Hepatic stellate cell (primary cell): ENCODE measurements around the gene DUSP22.
"Not testable (repeated sequence)": the region's sequence is repeated elsewhere in the genome, so short reads cannot be mapped to it uniquely, and the experiment has no call there.

Experiments used
- DNase-seq: peaks from one replicate; pipeline ENCODE4 v3.0.0; 2011; ENCODE audit warnings: low spot score

Gene DUSP22

DNA sequence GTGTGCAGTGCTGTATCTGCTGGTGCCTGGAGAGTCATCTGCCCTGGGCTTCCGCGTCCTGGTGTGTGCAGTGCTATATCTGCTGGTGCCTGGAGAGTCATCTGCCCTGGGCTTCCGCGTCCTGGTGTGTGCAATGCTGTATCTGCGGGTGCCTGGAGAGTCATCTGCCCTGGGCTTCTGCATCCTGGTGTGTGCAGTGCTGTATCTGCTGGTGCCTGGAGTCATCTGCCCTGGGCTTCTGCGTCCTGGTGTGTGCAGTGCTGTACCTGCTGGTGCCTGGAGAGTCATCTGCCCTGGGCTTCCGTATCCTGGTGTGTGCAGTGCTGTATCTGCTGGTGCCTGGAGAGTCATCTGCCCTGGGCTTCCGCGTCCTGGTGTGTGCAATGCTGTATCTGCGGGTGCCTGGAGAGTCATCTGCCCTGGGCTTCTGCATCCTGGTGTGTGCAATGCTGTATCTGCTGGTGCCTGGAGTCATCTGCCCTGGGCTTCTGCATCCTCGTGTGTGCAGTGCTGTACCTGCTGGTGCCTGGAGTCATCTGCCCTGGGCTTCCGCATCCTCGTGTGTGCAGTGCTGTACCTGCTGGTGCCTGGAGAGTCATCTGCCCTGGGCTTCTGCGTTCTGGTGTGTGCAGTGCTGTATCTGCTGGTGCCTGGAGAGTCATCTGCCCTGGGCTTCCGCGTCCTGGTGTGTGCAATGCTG, 33.0 kb downstream of the DUSP22 start:
- not testable (repeated sequence) for DNase-seq

DNA sequence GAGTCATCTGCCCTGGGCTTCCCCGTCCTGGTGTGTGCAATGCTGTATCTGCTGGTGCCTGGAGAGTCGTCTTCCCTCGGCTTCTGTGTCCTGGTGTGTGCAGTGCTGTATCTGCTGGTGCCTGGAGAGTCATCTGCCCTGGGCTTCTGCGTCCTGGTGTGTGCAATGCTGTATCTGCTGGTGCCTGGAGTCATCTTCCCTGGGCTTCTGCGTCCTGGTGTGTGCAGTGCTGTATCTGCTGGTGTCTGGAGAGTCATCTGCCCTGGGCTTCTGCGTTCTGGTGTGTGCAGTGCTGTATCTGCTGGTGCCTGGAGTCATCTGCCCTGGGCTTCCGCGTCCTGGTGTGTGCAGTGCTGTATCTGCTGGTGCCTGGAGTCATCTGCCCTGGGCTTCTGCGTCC, 33.8 kb downstream of the DUSP22 start:
- not testable (repeated sequence) for DNase-seq

DNA sequence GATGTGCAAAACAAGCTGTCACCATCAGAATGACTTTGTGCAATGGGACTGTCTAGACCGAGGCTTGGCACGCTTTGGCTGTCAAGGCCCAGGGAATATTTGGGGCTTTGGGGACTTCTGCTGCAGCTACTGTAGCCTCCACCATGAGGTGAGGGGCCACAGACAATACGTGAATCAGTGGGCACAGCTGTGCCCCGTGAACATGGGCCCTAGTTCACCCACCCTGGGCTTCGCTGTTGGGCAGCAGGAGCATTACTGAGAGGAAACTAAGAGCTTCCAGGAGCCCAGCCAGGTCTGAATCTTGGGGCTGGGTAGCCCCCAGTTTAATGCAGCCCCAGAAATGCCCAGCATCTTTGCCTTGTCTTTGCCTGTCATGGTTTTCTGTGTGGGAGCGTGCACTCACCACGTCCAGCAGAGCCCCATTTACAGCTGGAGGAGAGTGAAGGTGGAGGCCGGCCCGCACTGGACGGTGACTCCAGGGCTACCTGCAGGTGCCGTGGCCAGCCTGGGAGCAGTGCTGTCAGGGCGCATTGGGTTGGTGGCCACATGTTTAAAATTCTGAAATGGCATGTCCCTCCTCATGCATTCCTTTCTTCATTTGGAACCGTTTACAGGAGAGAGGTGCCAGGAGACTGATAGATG, 34.7 kb downstream of the DUSP22 start:
- no peak for DNase-seq

DNA sequence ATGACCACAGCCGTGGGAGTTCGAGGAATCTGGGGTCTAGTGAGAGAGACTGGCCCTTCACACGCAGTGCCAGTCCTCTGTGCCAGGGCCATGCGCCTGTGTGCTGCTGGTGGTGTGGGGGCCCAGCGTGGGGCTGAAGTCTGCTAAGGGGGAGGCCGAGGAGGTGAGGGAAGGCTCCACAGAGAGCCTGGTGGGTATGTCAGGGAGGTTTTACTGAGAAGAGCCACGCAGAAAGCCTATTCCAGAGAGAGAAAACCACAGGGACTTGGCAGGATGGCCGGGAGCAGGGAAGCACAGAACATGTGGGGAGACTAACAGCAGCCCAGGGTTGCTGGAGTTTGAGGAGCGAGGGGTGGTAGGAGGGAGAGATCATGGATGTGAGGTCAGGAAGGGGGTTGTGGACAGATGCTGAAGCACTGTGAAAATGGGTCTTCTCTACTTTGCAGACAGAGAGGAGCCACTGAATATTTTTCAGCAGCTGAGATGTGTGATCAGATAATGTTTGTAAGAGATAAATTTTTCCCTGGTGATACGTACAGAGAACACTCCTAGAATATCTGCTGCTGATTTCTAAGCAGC, 35.3 kb downstream of the DUSP22 start:
- peak; percentile 57 for DNase-seq

DNA sequence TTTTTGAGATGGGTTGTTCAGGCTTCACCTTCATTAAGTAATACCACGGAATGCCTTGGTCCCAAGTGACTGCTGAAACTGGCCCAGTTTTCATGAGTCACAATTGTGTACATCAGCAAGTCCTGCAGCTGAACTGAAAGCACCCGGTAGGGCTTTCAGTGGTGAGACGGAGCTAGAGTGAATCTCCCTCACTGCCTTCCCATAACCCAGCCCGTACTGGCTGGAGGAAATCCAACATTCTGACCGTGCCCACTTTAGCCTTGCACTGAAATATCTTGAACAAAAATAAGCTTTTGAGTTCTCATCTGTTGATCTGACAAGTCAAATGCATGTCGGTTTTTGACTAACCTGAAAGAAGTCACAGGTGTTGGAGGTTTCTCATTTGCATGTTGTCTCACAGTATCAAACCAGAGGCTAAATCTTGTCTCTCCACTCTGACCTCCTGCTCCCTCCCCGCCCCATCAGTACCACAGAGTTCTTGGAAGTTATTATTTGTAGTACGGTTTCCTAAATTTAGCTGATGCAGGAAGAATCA, 35.9 kb downstream of the DUSP22 start:
- peak; percentile 94 for DNase-seq

DNA sequence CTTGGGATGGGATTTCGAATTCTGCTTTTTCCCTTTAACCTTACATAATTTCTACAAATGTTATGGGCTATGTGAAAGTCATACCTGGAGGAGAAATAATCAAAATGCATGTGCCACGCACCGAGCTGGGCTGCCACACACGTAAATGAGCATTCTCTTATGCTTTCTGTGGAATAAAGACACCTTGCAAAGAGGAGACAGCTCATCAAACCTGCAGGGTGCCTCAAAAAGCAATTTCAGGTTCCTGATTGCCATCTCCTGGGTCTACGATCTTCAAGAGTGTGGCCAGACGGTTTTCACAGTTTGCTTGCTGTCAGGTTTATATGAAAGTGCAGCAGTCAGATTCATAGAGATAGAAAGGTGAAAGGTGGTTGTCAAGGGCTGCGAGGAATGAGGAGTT, 36.6 kb downstream of the DUSP22 start:
- no peak for DNase-seq

DNA sequence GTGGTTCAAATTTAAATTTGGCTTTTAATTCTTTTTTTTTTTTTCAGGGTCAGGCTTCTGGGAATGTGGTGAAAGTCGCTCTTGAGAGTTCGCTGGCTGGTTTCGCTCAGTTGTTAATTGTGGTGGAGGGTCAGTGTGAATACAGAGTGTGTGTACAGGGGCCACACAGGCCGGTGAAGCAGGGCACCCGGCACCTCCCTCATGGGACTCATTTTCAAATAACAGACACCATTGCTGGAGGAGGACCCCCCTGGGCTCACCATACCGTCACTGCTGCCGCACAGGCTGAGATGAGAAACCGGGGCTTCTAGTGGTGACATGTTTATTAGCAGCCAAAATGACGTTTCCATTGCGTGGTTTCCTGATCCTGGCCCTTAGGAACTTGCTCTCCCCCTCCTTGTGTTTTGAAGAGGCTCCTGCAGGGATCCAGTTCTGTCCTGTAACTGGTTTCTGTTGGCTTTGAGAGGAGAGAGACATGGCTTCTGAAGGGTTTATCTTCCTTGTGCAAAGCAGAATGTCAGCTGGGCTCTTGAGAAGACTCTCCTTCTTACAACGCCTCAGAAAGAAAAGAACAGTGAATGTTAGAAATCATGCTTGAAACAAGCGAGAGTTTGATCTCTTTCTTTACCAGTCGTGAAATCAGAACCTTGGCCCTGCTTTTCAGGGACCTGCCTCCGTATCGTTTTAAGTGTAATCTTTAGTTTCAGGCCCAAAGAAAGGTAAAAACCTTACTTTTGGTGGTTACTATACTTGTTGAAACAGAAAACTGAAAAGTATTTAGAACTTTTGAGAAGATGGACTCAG, 37.8 kb downstream of the DUSP22 start:
- DNase-seq, result no peak

DNA sequence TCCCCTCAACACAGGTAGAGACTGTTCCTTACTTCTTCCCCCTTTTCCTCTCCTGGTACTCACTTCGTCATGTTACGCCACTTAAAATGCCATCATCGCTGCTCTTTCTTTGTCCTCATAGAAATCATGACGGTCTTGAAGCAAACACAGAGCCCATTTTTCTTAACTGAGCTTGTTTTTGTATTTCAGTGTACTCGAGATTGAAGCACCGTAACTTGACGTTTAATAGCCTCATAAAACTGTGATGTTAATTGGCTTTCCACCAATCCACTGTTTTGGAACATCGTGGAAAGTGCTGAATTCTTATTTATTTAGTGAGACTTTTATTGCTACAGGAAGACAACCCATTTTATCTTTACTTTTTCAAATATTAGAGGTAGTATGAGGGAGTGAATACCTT, 38.7 kb downstream of the DUSP22 start:
- DNase-seq, result no peak

DNA sequence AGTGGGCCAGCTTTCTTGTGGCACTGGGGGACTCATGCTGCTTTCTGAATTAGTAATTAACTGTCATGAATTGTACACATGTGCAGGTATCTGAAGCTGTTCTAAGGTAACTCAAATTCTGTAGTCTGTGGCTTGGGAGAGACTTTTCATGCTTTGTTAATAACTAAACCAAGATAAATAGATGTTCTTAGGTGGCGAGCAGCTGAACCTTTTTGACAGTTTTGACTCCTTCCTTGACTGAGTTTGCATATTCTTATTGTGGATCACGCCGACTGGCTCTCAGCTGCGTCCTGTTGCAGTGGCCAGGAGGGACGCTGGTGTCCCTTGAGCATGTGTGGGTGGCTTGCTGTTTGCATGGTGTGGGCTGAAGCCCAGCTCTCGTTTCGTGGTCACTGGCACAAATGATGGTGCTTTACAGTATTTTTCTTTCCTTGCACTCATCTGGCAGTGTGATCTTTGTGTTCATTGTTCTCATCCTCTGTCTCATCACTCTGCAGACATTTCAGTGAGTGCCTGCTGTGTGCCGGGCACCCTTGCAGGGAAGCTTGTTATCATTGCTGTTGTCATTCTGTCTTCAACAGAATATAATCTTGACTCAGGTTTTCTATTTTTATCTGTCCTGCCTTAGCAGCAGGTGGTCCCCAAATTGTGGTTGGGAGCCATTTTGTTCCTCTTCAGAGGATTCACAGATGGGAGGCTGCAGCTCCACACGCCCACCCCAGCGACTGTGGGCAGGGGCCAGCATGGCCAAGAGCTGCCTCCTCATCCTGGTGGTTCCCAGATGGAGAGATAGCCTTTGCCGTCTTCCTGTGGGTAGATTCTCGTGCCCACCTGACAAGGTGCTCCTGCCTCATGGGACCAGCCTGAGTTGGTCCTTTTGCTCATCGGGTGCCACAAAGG, 39.6 kb downstream of the DUSP22 start:
- no peak for DNase-seq

DNA sequence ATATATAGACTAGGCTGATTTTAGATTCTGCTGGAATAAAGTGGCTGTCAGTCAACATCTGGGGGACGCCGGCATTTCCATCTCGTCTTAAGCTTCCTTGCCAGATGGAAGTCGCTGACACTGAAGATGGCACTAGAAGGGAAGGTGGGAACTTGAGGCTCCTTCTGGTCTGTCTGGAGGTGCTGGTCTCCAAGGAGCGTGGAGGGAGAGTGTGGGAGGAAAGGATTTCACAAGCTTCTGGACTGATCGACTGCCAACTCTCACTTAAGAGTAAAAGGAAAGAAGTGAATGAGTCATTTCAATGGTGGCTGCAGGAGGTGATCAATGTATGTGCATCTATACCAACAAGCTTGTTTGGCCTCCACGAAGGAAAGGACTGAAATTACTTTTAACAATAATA, 40.4 kb downstream of the DUSP22 start:
- no peak for DNase-seq

DNA sequence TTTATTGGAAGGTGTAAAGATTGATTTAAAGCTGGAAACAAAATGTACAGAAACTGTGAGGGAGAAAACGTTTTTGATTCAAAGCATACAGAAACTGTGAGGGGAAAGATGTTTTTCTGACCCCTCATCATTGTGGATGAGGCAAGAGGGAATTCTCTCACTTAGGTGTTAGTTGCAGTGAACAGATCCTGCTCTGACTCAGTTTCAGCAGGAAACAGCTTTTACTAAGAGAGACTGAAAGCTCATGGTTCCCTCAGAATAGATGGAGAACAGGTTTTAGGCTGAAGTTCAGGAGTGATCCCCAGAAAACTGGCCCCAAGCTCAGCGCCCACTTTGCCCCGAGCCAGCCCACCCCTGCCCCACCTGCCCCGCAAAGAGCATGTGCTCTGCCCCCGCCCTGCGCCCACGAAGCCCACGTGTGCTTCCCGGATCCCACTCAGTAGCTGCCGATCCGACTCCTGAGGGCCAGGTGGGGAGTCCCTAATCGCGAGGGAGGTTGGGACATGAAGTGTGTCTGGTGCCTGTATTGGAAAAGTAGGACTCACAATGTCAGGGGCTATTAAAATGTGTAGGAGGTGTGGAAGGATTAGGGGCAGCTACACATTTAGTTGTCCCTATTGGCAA, 41.2 kb downstream of the DUSP22 start:
- no peak for DNase-seq

DNA sequence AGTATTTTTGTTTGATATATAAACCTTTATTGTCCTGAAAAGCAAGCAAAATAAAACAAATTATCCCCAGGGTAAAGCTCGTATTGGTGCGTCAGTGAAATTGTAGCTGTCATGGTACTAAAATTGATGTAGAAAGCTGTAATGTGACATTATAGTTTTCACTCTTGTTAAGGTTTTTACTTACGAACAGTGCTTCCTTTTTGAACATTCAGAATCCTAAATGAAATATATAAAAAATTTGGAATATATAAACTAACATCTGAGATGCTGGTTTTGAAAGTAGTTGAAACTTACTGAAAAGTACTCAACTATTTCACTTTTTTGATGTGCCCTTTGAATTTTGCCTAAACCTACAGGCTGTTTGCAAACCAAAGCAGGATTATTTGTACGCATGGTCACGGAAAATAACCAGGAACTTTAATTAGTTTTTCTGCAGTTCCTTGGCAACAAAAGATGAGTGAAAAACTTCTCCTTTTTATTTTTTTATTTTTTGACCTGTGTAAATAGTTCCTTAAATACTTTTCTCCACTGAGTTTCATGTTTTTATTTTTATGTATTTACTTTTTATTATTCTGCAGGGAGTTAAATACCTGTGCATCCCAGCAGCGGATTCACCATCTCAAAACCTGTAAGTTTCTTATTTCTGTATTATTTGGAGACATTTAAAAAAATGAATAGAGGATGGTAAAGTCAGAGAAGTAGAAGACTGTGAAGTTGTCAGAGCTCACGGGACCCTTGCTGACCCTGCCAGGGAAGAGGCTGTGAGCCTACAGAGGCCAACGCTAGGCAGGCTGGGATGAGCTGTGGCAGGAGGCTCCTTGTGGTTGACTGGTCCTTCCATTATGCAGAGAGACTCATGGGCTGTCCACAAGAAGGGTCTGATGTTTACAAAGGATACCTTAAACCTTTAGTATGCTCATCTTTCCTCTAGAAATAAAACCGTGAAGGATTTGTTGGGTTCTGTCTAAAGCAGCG, 42.5 kb downstream of the DUSP22 start:
- DNase-seq, result no peak

DNA sequence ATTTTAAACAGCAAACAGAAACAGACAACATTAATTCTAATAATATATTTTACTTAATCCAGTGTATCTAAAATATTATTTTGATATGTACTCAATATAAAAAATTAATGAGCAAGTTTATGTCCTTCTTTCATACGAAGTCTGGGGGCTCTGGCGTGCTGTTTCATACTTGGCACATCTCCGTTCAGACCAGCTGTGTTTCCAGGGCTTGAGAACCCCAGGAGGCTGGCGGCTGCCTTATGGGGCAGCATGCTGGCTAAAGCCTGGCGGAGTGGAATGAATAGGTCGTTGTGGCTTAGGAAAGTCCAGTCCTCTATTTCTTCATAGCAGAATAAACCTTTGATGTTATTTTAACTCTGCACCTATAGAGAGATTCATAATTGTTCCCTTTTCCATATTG, 43.3 kb downstream of the DUSP22 start:
- no peak for DNase-seq

DNA sequence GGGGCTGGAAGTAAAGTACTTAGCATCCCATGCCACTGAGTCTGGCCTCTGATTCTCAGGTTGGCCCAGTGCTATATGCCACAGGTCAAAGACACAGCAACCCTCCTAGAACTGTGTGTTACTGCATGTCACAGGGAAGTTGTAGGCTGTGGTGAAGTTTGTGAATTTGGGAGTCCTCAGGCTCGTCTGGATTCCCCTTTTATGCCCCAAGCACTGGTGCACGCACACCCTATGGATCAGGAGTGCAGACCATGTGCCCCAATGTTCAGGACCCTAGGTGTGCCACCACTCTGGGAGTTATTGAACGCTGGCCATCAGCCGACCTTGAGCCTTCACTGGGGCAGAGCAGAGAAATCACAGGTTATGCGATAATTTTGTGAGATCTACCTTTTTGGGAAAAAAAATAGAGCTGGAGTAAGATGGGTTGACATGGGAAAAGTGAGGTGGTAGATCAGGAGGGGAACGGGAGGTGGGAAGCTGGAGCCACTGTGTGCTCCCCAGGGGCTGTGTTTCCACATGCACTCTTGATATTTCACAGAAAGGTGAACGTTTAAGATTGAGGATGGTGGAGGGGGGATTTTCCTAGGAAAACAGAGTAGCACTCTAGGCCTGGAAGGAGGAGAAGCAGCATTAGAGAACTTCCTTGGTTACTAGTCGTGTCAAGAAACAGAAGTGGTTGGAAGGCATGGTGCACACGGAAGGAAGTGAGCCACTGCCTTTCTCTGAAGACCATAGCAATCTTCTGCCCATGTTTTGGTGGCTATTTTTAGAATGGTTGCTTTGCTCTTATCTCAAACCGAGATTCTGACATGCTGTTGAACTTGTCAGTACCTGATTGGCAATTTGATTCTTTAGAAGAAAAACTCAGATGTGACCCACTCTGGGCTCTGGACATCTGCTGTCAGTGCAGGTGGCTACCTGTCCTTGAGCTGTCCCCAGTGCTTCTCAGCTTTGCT, 44.1 kb downstream of the DUSP22 start:
- DNase-seq, result no peak

DNA sequence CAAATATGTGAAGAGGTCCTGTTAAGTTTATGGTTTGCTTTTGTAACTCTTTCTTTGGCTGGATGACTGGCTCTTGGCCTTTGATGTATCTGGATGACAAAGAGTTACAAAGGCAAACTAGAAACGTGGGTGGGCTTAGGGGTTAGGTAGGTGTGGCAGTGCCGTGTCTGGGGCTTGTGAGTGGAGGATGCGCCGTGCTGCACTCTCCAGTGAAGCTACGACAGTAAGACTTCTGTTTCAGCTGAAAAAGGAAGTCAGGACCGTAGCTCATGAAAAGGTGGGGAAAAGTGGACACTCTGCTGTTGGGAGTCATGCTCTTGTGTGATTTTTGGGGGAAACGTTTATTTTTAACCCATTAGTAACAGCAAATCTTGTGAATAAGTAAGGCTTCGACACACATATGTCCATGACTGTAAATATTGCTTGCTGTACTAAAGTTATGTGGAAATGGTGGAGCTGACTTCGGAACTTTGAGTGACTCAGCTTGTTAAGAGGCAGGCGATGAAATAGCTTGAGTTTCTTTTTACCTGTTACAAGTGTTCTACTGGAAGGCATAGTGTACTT, 45.6 kb downstream of the DUSP22 start:
- DNase-seq, result no peak

DNA sequence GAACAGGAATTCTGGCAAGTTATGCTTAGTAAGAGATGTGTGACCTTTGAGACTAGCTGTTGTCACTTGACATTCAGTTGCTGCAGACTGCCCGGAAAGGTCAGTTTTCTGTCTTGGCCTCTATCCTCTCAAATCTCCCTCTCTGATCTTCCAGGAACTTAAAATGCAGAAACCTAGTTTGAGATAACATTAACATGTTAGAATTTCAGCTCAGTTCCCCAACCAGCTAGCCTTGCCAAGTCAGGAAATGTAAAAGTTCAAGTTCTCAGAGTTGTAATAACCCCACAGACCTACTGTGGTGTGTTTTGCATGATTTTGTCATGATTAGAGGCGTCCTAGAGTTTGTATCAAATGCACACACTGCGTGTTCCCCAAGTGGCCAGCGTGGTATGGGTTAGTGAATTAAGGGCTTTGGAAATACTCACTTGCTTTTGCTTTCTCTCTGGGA, 46.6 kb downstream of the DUSP22 start:
- DNase-seq, result no peak

DNA sequence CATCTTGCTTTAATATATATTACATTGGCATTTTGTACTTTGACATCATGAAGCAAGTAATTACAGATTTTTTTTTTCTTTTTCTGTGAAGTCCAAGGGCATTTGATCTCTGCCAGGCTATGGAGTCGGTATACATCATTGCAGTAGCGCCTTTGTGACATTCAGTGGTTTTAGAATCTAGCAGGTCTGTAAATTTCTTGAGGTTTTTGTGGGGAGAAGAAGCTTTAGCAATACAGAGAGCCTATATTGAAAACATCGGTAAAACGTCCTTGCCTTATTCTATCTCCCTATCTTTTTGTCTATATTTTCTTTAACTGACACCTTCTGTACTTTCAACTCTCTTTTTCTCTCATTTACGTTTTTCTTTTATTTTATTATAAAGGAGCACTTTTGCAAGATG, 47.2 kb downstream of the DUSP22 start:
- no peak for DNase-seq
